Spleen (tissue), 7 donors: ENCODE measurements around the gene SPATA46.

Source experiments
- CTCF ChIP-seq, 11 experiments: fragments of 200-600 bp in 7 of 11; fragments of 450-650 bp in 4 of 11; sonication (generic) in 4 of 11; IDR thresholded peaks in 8 of 11; conservative IDR thresholded peaks in 3 of 11; 1 replicate in 7 of 11; 2 replicates in 4 of 11; pipeline versions ENCODE4 v1.4.0 to v1.8.0; 2016 to 2021; ENCODE audit warnings: antibody characterized with exemption in 11 of 11, inconsistent platforms in 4 of 11, mild to moderate bottlenecking in 1 of 11
- POLR2A ChIP-seq, 3 donors: fragments of 450-650 bp; IDR thresholded peaks; one replicate each; pipeline ENCODE4 v1.5.1; 2017; ENCODE audit warnings: antibody characterized with exemption in 3 of 3, mild to moderate bottlenecking in 1 of 3
- POLR2AphosphoS5 ChIP-seq, 3 donors: sonication (generic); formaldehyde crosslinking; IDR thresholded peaks; one replicate each; pipeline ENCODE4 v1.5.1; 2017; ENCODE audit warnings: antibody characterized with exemption in 3 of 3
- donor health status: DM: no; HTN: no; CAD: no; lungs with moderate emphysema.
- donor health status: DM: no; HTN: no; CAD: no.
- donor health status: DM: no; HTN: no; CAD: no.

GRCh38 chr1:162347281-162347680 is 29.4 kb downstream of the SPATA46 start:
- no peak for TF ChIP-seq CTCF (IDR thresholded peaks at IDR 0.05 in 8 of 11, conservative IDR thresholded peaks at IDR 0.05 in 3 of 11)
- TF ChIP-seq POLR2AphosphoS5 (IDR thresholded peaks at IDR 0.05), result no peak
- no peak for TF ChIP-seq POLR2A (IDR thresholded peaks at IDR 0.05)
